Measurements from ENCODE around the gene NOLC1. TPM values are rescaled to one million over a fixed set of nuclear protein-coding genes. Genes with fewer than 3 reads are reported as not detected.

Gene NOLC1
- total RNA-seq, 1 experiment from 2014 or later, result 165 TPM

Other genes starting within 250 kb of the NOLC1 start
- gene ARMH3, start 96.2 kb upstream of the NOLC1 start, total RNA-seq (2021), result 16.0 to 17.9 TPM (median 17.1 TPM) in 3 replicates
- gene HPS6, start 87.0 kb upstream of the NOLC1 start, total RNA-seq (2021), result 18.7 to 20.6 TPM (median 20.6 TPM) in 3 replicates
- gene LDB1, start 32.0 kb upstream of the NOLC1 start, total RNA-seq (2021), result 89.1 to 100 TPM (median 94.2 TPM) in 3 replicates
- gene PPRC1, start 19.3 kb upstream of the NOLC1 start, total RNA-seq (2021), result 68.0 to 79.4 TPM (median 69.7 TPM) in 3 replicates
- gene ELOVL3, start 73.9 kb downstream of the NOLC1 start, total RNA-seq (2021), result 0.17 to 0.46 TPM (median 0.34 TPM) in 3 replicates
- gene PITX3, start 89.1 kb downstream of the NOLC1 start, total RNA-seq (2021), result 0.32 to 0.81 TPM (median 0.48 TPM) in 3 replicates
- 29.8 to 32.4 TPM (median 32.1 TPM) in 3 replicates for gene GBF1, start 93.1 kb downstream of the NOLC1 start, total RNA-seq (2021)
- gene NFKB2, start 243.3 kb downstream of the NOLC1 start, total RNA-seq (2021), result 24.6 to 28.0 TPM (median 27.6 TPM) in 3 replicates